GM18505 (cell line): ENCODE measurements around the gene LRRC26.
A peak's percentile ranks its signal among the peaks of the same experiment; 100 is the strongest.

ENCODE experiments used
- ATAC-seq: cut with Tn5 transposase; IDR thresholded peaks from one replicate; pipeline ENCODE4 v1.9.1; 2021; ENCODE audit not compliant: unreplicated experiment
- POLR2A ChIP-seq: IDR thresholded peaks from 4 replicates; pipeline ENCODE4 v1.6.1; 2011; ENCODE audit warnings: borderline replicate concordance; ENCODE audit not compliant: insufficient read depth, insufficient read length; ENCODE audit errors: extremely low read depth

Gene LRRC26

GRCh38 chr9:137152844-137153405 is 16.9 kb downstream of the LRRC26 start:
- no peak for TF ChIP-seq POLR2A
- no peak for ATAC-seq

DNA sequence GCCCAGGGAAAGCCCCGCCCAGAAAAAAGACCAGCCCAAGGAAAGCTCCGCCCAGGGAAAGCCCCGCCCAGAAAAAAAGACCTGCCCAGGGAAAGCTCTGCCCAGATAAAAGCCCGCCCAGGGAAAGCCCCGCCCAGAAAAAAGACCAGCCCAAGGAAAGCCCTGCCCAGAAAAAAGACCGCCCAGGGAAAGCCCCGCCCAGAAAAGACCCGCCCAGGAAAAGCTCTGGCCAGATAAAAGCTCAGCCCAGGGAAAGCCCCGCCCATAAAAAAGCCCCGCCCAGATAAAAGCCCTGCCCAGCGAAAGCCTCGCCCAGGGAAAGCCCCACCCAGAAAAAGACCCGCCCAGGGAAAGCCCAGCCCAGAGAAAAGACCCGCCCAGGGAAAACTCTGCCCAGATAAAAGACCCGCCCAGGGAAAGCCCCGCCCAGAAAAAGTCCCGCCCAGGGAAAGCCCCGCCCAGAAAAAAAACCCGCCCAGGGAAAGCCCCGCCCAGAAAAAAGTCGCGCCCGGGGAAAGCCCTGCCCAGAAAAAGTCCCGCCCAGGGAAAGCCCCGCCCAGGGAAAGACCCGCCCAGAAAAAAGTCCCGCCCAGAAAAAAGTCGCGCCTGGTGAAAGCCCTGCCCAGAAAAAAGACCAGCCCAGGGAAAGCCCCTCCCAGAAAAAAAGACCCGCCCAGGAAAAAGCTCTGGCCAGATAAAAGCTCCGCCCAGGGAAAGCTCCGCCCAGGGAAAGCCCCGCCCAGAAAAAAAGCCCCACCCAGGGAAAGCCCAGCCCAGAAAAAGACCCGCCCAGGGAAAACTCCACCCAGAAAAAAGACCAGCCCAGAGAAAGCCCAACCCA is 19.0 kb downstream of the LRRC26 start:
- peak; percentile 50 for ATAC-seq

DNA sequence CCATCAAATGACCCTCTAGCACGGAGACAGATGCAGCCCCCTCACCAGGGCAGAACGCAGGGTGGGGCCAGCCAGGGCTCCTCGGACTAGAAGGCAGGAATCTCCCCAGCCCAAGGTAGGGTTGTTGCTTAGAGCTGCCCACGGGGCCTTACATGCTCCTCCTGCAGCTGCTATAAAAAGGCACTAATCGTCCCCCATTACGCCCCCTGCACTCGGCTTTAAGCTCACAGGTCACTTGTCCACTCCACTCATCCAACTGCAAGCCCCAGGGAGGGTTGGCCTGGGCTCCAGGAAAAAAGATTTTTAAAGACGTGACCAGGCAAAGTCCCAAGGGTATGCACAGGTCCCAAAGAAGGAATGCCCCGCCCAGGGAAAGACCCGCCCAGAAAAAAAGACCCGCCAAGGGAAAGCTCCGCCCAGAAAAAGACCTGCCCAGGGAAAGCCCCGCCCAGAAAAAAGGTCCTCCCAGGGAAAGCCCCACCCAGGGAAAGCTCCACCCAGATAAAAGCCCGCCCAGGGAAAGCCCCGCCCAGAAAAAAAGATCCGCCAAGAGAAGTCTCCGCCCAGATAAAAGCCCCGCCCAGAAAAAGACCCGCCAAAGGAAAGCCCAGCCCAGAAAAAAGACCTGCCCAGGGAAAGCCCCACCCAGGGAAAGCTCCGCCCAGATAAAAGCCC is 19.8 kb downstream of the LRRC26 start:
- ATAC-seq = peak; percentile 30

More for the DNA sequence above, 19.0 kb downstream of the LRRC26 start:
- TF ChIP-seq POLR2A = no peak

GRCh38 chr9:137149363-137149762 is 20.5 kb downstream of the LRRC26 start:
- ATAC-seq = no peak
- no peak for TF ChIP-seq POLR2A

More for the DNA sequence above, 19.8 kb downstream of the LRRC26 start:
- no peak for TF ChIP-seq POLR2A

DNA sequence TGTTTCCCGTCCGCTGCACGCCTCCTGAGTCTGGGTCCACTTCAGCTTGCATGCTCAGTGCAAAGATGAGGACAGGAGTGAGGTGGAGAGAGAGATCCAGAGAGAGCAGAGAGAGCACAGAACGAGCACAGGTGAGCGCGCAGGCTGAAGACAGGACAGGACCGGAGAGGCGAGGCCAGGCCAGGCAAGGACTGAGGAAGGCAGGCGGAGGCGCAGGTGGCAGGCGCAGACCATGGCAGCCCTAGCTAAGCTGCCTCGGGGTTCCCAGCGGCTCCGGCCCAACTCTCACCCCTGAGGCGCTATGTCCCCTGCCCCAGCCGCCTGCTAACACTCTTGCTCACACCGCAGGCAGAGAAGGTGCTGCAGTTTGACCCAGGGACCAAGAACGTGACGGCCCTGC is 21.2 kb downstream of the LRRC26 start:
- TF ChIP-seq POLR2A = no peak
- no peak for ATAC-seq

- TF ChIP-seq POLR2A = no peak
- no peak for ATAC-seq
Observed at GRCh38 chr9:137148242-137148641, 21.6 kb downstream of the LRRC26 start.

DNA sequence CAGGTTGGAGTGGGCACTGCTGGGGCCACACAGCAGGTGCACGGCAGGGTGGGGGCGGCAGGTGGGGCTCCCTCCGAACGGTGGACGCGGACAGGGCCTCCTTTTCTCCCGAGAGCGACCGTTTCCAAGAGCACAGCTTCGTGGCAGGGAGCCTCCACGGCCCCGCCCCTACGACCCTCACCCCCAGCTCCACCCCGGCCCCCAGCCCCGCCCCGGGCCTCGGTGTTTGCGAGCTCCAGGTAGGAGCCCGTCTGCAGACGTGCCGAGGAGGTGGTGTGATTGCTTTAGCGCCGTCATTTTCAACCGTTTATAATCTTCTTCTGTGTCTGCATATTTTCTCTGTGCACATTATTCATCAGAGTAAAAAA is 22.1 kb downstream of the LRRC26 start:
- no peak for TF ChIP-seq POLR2A

DNA sequence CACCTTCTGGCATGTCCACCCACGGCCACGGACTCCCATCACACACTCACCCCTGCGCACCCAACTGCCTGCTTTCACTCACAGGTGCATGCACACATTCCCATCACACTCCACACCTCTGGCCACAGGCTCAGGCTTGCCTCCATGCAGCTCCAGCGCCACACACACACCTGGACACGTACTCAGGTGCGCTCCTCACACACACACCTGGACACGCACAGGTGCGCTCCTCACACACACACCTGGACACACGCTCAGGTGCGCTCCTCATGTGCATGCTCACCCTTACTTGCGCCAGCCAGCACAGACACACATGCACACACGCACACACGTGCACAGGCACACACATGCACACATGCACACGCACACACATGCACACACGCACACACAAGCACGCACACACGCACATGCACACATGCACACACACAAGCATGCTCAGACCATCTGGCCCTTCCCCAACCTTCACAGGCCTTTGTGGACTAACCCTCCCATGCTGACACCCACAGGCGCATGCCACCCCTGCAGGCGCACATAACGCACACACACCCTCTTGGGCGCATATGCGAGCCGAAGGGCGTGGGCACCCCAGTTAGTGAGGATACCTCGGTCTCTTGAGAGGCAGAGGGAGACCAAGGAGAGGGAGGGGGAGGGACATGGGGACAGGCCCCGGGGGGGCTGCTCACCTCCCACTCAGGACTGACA is 22.6 kb downstream of the LRRC26 start:
- no peak for TF ChIP-seq POLR2A
- ATAC-seq = no peak

More for the DNA sequence above, 22.1 kb downstream of the LRRC26 start:
- ATAC-seq = no peak

- TF ChIP-seq POLR2A = no peak
- no peak for ATAC-seq
Observed at GRCh38 chr9:137146527-137146918, 23.3 kb downstream of the LRRC26 start.

- TF ChIP-seq POLR2A = no peak
- ATAC-seq = no peak
Observed at GRCh38 chr9:137145731-137146526, 23.9 kb downstream of the LRRC26 start.

DNA sequence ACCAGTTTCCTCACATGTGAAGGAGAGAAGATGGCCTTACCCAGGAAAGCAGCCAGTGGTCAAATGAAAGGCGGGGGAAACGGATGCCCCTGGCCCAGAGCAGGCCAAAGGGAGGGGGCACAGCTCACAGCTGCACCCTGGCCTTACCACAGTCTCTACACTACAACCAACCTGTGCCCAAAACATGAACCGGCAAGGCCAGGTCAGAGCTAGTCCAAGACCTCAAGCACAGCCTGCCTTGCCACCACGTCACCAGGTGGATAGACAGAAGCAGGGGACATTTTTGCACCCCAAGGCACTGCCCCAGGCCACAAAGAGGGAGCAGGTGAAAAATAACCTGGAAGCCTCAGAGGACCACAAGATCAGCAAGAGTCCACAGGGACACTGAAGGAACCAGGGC is 26.4 kb downstream of the LRRC26 start:
- TF ChIP-seq POLR2A = no peak
- ATAC-seq = no peak
